DND-41 (cell line): ENCODE measurements around the gene PUM2.

Source experiments
- ATAC-seq: fragments of 200-7000 bp; cut with Tn5 transposase; 3 replicates; pipeline ENCODE4 v1.9.1; 2021; ENCODE audit warnings: low read depth; ENCODE audit not compliant: insufficient read depth
- DNase-seq: peaks from one replicate; pipeline ENCODE4 v3.0.0-alpha.2; 2020
- H2AFZ ChIP-seq: 2 replicates; pipeline ENCODE4 v1.6.0; 2012; ENCODE audit warnings: low read depth, low read length
- H3K27ac ChIP-seq: 2 replicates; pipeline ENCODE4 v1.5.1; 2012; ENCODE audit warnings: low read length, inconsistent platforms
- H3K27me3 ChIP-seq: fragments of 200-600 bp; sonication (generic); 2 replicates; pipeline ENCODE4 v1.6.0; 2012; ENCODE audit warnings: low read length, mild to moderate bottlenecking, inconsistent platforms; ENCODE audit not compliant: insufficient read depth, poor library complexity
- H3K36me3 ChIP-seq: 2 replicates; pipeline ENCODE4 v1.5.1; 2012; ENCODE audit warnings: low read length, inconsistent platforms; ENCODE audit not compliant: insufficient read depth
- H3K4me1 ChIP-seq: 2 replicates; pipeline ENCODE4 v1.5.1; 2012; ENCODE audit warnings: mild to moderate bottlenecking, low read length; ENCODE audit not compliant: insufficient read depth
- H3K4me2 ChIP-seq: 2 replicates; pipeline ENCODE4 v1.6.0; 2012; ENCODE audit warnings: mild to moderate bottlenecking, moderate library complexity, low read length, inconsistent platforms; ENCODE audit not compliant: insufficient read depth
- H3K4me3 ChIP-seq, 2 experiments: fragments of 200-600 bp in 1 of 2; shearing (Covaris generic) in 1 of 2; 2 replicates each; pipeline ENCODE4 v1.5.1; 2012 to 2016; ENCODE audit warnings: inconsistent platforms in 2 of 2, low read length in 2 of 2, mild to moderate bottlenecking in 2 of 2, low read depth in 1 of 2, moderate library complexity in 1 of 2
- H3K79me2 ChIP-seq: 2 replicates; pipeline ENCODE4 v1.6.0; 2012; ENCODE audit warnings: low read length, inconsistent platforms; ENCODE audit not compliant: insufficient read depth
- H3K9ac ChIP-seq: 2 replicates; pipeline ENCODE4 v1.6.0; 2012; ENCODE audit warnings: low read depth, mild to moderate bottlenecking, inconsistent platforms, low read length, moderate library complexity
- H3K9me3 ChIP-seq: 2 replicates; pipeline ENCODE4 v1.5.1; 2012; ENCODE audit warnings: low read length, moderate library complexity, mild to moderate bottlenecking, inconsistent platforms; ENCODE audit not compliant: insufficient read depth, severe bottlenecking
- H4K20me1 ChIP-seq: 2 replicates; pipeline ENCODE4 v1.6.0; 2012; ENCODE audit warnings: low read length; ENCODE audit not compliant: insufficient read depth
- CTCF ChIP-seq: IDR thresholded peaks from 2 replicates; pipeline ENCODE4 v1.5.1; 2012; ENCODE audit warnings: borderline replicate concordance, low read length, moderate library complexity, mild to moderate bottlenecking; ENCODE audit not compliant: poor library complexity, severe bottlenecking; ENCODE audit errors: extremely low read depth
- EZH2 ChIP-seq: IDR thresholded peaks from 3 replicates; pipeline ENCODE4 v1.6.1; 2012; ENCODE audit warnings: borderline replicate concordance, low read depth, mild to moderate bottlenecking, moderate library complexity, low read length, inconsistent platforms; ENCODE audit not compliant: severe bottlenecking

Gene PUM2

GRCh38 chr2:20314562-20315501 is 35.8 kb downstream of the PUM2 start:
- Histone ChIP-seq H2AFZ (no peak overlapping the region), H3K36me3 (peaks cover 92% of the 10 kb centered on the region), H3K9me3 (no peaks in the 10 kb centered on the region), H3K27ac (no peak overlapping the region), H3K4me1 (no peaks in the 10 kb centered on the region), H3K9ac (no peak overlapping the region), H3K4me2 (no peak overlapping the region), H3K4me3 (no peak overlapping the region), H3K79me2 (peaks cover 94% of the 10 kb centered on the region), H4K20me1 (peaks cover 53% of the 10 kb centered on the region), H3K27me3 (no peaks in the 10 kb centered on the region)
- TF ChIP-seq EZH2 = no peak
- TF ChIP-seq CTCF = no peak
- no peak for DNase-seq
- ATAC-seq = no peak

GRCh38 chr2:20313659-20314058 is 37.0 kb downstream of the PUM2 start:
- Histone ChIP-seq H3K27me3 (no peaks in the 10 kb centered on the region), H3K27ac (no peak overlapping the region), H3K9me3 (no peaks in the 10 kb centered on the region), H3K9ac (no peak overlapping the region), H4K20me1 (peaks cover 47% of the 10 kb centered on the region), H3K79me2 (peaks cover 94% of the 10 kb centered on the region), H3K36me3 (peaks cover 92% of the 10 kb centered on the region), H3K4me3 (no peak overlapping the region), H3K4me1 (no peaks in the 10 kb centered on the region), H2AFZ (no peak overlapping the region), H3K4me2 (no peak overlapping the region)
- ATAC-seq (no peak; the same call in 2 of the 3 replicates), DNase-seq (no peak)
- TF ChIP-seq CTCF (no peak), EZH2 (no peak)

GRCh38 chr2:20309001-20309400 is 41.6 kb downstream of the PUM2 start:
- H3K4me2 ChIP-seq = no peak overlapping the region
- TF ChIP-seq EZH2 (no peak), CTCF (no peak)
- no peaks in the 10 kb centered on the region for H3K27me3 ChIP-seq
- no peak overlapping the region for H3K4me3 ChIP-seq
- H2AFZ ChIP-seq = no peak overlapping the region
- peaks cover 45% of the 10 kb centered on the region for H4K20me1 ChIP-seq
- no peak for ATAC-seq
- H3K9ac ChIP-seq = no peak overlapping the region
- H3K9me3 ChIP-seq = no peaks in the 10 kb centered on the region
- H3K27ac ChIP-seq = no peak overlapping the region
- H3K79me2 ChIP-seq = peaks cover 95% of the 10 kb centered on the region
- H3K4me1 ChIP-seq = no peaks in the 10 kb centered on the region
- no peak for DNase-seq
- peaks cover 95% of the 10 kb centered on the region for H3K36me3 ChIP-seq
